Astrocyte (in vitro differentiated cells and primary cell): Measurements from ENCODE around the gene THAP5. TPM values are rescaled to one million over a fixed set of nuclear protein-coding genes. Genes with fewer than 3 reads are reported as not detected.

Experiments
- DNase-seq: peaks from one replicate; pipeline ENCODE4 v3.0.0-alpha.2; 2010; ENCODE audit warnings: low read depth
- FAIRE-seq: peaks from 2 replicates; lab custom pipeline; 2011; peaks lifted over from hg19 to GRCh38; lab: Jason Lieb, UNC
- H2AFZ ChIP-seq: 2 replicates; pipeline ENCODE4 v1.6.0; 2012; ENCODE audit warnings: low read depth, low read length, inconsistent platforms
- H3K27ac ChIP-seq: 2 replicates; pipeline ENCODE4 v1.5.1; 2011; ENCODE audit warnings: low read depth, low read length, inconsistent platforms
- H3K27me3 ChIP-seq: 2 replicates; pipeline ENCODE4 v1.6.0; 2011; ENCODE audit warnings: low read length, inconsistent platforms; ENCODE audit not compliant: insufficient read depth
- H3K36me3 ChIP-seq: 2 replicates; pipeline ENCODE4 v1.5.1; 2011; ENCODE audit warnings: low read length, inconsistent platforms; ENCODE audit not compliant: insufficient read depth
- H3K4me1 ChIP-seq: 2 replicates; pipeline ENCODE4 v1.5.1; 2011; ENCODE audit warnings: low read length, inconsistent platforms; ENCODE audit not compliant: insufficient read depth
- H3K4me2 ChIP-seq: 2 replicates; pipeline ENCODE4 v1.6.0; 2012; ENCODE audit warnings: low read length, inconsistent platforms
- H3K4me3 ChIP-seq: 2 replicates; pipeline ENCODE4 v1.5.1; 2011; ENCODE audit warnings: low read depth, mild to moderate bottlenecking, low read length, inconsistent platforms; ENCODE audit not compliant: insufficient read depth
- H3K79me2 ChIP-seq: 2 replicates; pipeline ENCODE4 v1.6.0; 2012; ENCODE audit warnings: mild to moderate bottlenecking, low read length, inconsistent platforms; ENCODE audit not compliant: insufficient read depth
- H3K9ac ChIP-seq: 2 replicates; pipeline ENCODE4 v1.6.0; 2012; ENCODE audit warnings: mild to moderate bottlenecking, low read length, inconsistent platforms
- H3K9me3 ChIP-seq: 2 replicates; pipeline ENCODE4 v1.5.1; 2012; ENCODE audit warnings: low read depth, mild to moderate bottlenecking, low read length, inconsistent platforms; ENCODE audit not compliant: insufficient read depth
- H4K20me1 ChIP-seq: 2 replicates; pipeline ENCODE4 v1.6.0; 2012; ENCODE audit warnings: low read length, inconsistent platforms; ENCODE audit not compliant: insufficient read depth
- H3K27ac Mint-ChIP-seq: one replicate; pipeline ENCODE4 v1.8.0; 2021; ENCODE audit warnings: mild to moderate bottlenecking, mixed read lengths; ENCODE audit not compliant: unreplicated experiment
- H3K27me3 Mint-ChIP-seq: one replicate; pipeline ENCODE4 v1.8.0; 2021; ENCODE audit warnings: low read depth, mixed read lengths; ENCODE audit not compliant: unreplicated experiment
- H3K36me3 Mint-ChIP-seq: one replicate; pipeline ENCODE4 v1.8.0; 2021; ENCODE audit warnings: low read depth, mixed read lengths; ENCODE audit not compliant: unreplicated experiment
- H3K4me1 Mint-ChIP-seq: one replicate; pipeline ENCODE4 v1.8.0; 2021; ENCODE audit warnings: low read depth, mixed read lengths; ENCODE audit not compliant: unreplicated experiment
- H3K4me3 Mint-ChIP-seq: one replicate; pipeline ENCODE4 v1.8.0; 2021; ENCODE audit warnings: mild to moderate bottlenecking, moderate library complexity, mixed read lengths; ENCODE audit not compliant: unreplicated experiment
- H3K9me3 Mint-ChIP-seq: one replicate; pipeline ENCODE4 v1.8.0; 2021; ENCODE audit warnings: mild to moderate bottlenecking, mixed read lengths; ENCODE audit not compliant: unreplicated experiment
- CTCF ChIP-seq: IDR thresholded peaks from 2 replicates; pipeline ENCODE4 v1.5.1; 2011; ENCODE audit warnings: low read depth, mild to moderate bottlenecking, inconsistent platforms, low read length, moderate library complexity; ENCODE audit not compliant: insufficient read depth
- EZH2 ChIP-seq: IDR thresholded peaks from 2 replicates; pipeline ENCODE4 v1.6.1; 2012; ENCODE audit warnings: mild to moderate bottlenecking, low read length, inconsistent platforms; ENCODE audit not compliant: insufficient read depth
- total RNA-seq: library from RNA; stranded (reverse); gene quantifications from 2 replicates; pipeline ENCODE4 v1.2.1, GENCODE V29; 2021

The THAP5 gene
- total RNA-seq, 1 donor from 2014 or later, result 18.8 TPM

- H4K20me1 ChIP-seq, result no peaks in the 10 kb centered on the region
- H3K4me3 ChIP-seq, result no peak overlapping the region
- H3K4me1 Mint-ChIP-seq, result no peaks in the 10 kb centered on the region
- peaks cover 16% of the 10 kb centered on the region for H3K27me3 ChIP-seq
- no peaks in the 10 kb centered on the region for H3K79me2 ChIP-seq
- H3K4me1 ChIP-seq, result no peaks in the 10 kb centered on the region
- no peaks in the 10 kb centered on the region for H3K36me3 ChIP-seq
- H3K27ac Mint-ChIP-seq, result no peak overlapping the region
- H3K4me3 Mint-ChIP-seq, result no peak overlapping the region
- H3K4me2 ChIP-seq, result no peak overlapping the region
- no peaks in the 10 kb centered on the region for H3K9me3 ChIP-seq
- FAIRE-seq, result no peak
- no peak overlapping the region for H2AFZ ChIP-seq
- H3K27me3 Mint-ChIP-seq, result no peaks in the 10 kb centered on the region
- H3K36me3 Mint-ChIP-seq, result no peaks in the 10 kb centered on the region
- no peak overlapping the region for H3K9ac ChIP-seq
- no peak overlapping the region for H3K27ac ChIP-seq
- no peak for DNase-seq
- no peaks in the 10 kb centered on the region for H3K9me3 Mint-ChIP-seq
- no peak for TF ChIP-seq CTCF
- TF ChIP-seq EZH2, result no peak
Observed at GRCh38 chr7:108598914-108599580, 29.5 kb upstream of the THAP5 start.

- Histone ChIP-seq H3K27me3 (peaks cover 16% of the 10 kb centered on the region), H3K4me3 (no peak overlapping the region), H3K9ac (no peak overlapping the region), H3K4me2 (no peak overlapping the region), H3K9me3 (no peaks in the 10 kb centered on the region), H3K4me1 (no peaks in the 10 kb centered on the region), H2AFZ (no peak overlapping the region), H4K20me1 (no peaks in the 10 kb centered on the region), H3K79me2 (no peaks in the 10 kb centered on the region), H3K27ac (no peak overlapping the region), H3K36me3 (no peaks in the 10 kb centered on the region)
- no peak for TF ChIP-seq CTCF
- TF ChIP-seq EZH2, result no peak
- no peaks in the 10 kb centered on the region for H3K9me3 Mint-ChIP-seq
- no peak overlapping the region for H3K27ac Mint-ChIP-seq
- DNase-seq, result no peak
- no peaks in the 10 kb centered on the region for H3K4me1 Mint-ChIP-seq
- H3K36me3 Mint-ChIP-seq, result no peaks in the 10 kb centered on the region
- no peak for FAIRE-seq
- no peaks in the 10 kb centered on the region for H3K27me3 Mint-ChIP-seq
- no peak overlapping the region for H3K4me3 Mint-ChIP-seq
Observed at GRCh38 chr7:108598153-108598552, 28.6 kb upstream of the THAP5 start.

- no peak overlapping the region for H3K27ac Mint-ChIP-seq
Observed at GRCh38 chr7:108596560-108596959, 27.1 kb upstream of the THAP5 start.

More at GRCh38 chr7:108596560-108596959, 27.1 kb upstream of the THAP5 start:
- no peak overlapping the region for H3K9ac ChIP-seq
- H3K27ac ChIP-seq, result no peak overlapping the region
- H3K4me1 ChIP-seq, result no peaks in the 10 kb centered on the region
- no peaks in the 10 kb centered on the region for H3K9me3 ChIP-seq
- no peak overlapping the region for H3K4me3 Mint-ChIP-seq
- H3K4me1 Mint-ChIP-seq, result no peaks in the 10 kb centered on the region
- no peaks in the 10 kb centered on the region for H3K27me3 Mint-ChIP-seq
- no peaks in the 10 kb centered on the region for H3K36me3 Mint-ChIP-seq
- no peak overlapping the region for H3K4me3 ChIP-seq
- H3K4me2 ChIP-seq, result no peak overlapping the region
- no peaks in the 10 kb centered on the region for H3K79me2 ChIP-seq
- no peaks in the 10 kb centered on the region for H4K20me1 ChIP-seq
- H3K27me3 ChIP-seq, result peaks cover 16% of the 10 kb centered on the region
- TF ChIP-seq EZH2 (no peak), CTCF (no peak)
- no peaks in the 10 kb centered on the region for H3K36me3 ChIP-seq
- H2AFZ ChIP-seq, result no peak overlapping the region
- no peaks in the 10 kb centered on the region for H3K9me3 Mint-ChIP-seq
- DNase-seq, result no peak
- no peak for FAIRE-seq
